ENCODE measurements around the gene PREP. TPM values are rescaled to one million over a fixed set of nuclear protein-coding genes. Genes with fewer than 3 reads are reported as not detected.
"Not testable (repeated sequence)": the region's sequence is repeated elsewhere in the genome, so short reads cannot be mapped to it uniquely, and the experiment has no call there.

PREP gene
- 31.6 TPM for total RNA-seq
- long read RNA-seq, transcript PREP-201 (15 exons, 2,905 nt), result major isoform, 62 of 75 reads
- long read RNA-seq, partial matches to known transcripts, result 5 of 75 reads
- long read RNA-seq, other reads (novel, unspliced or antisense), result 8 of 75 reads

GRCh38 chr6:105402939-105403935 lies at the start of gene PREP:
TSS of gene PREP (minus strand) at chr6:105403082. CDS start at chr6:105402891, 191 bp downstream.
- DNase-seq (peak; percentile 94), ATAC-seq (peak; percentile 99)
- intact Hi-C loops (cut with micrococcal nuclease), result loop anchor here (5.0 kb wide), 1 partner anchor 316 kb away; no protein-coding TSS in a partner anchor

- intact Hi-C loops (cut with micrococcal nuclease), result no loop called here
- DNase-seq, result no peak
- no peak for ATAC-seq
Observed at GRCh38 chr6:105452376-105452775, 49.5 kb upstream of the PREP start.

GRCh38 chr6:105449756-105450390 lies 47.0 kb upstream of the PREP start:
- intact Hi-C loops (cut with micrococcal nuclease), result no loop called here
- DNase-seq (no peak), ATAC-seq (no peak)

GRCh38 chr6:105445481-105445880 lies 42.6 kb upstream of the PREP start:
- intact Hi-C loops (cut with micrococcal nuclease), result no loop called here
- ATAC-seq (no peak), DNase-seq (no peak)

GRCh38 chr6:105443941-105444340 lies 41.1 kb upstream of the PREP start:
- intact Hi-C loops (cut with micrococcal nuclease), result no loop called here
- DNase-seq, result no peak
- ATAC-seq, result no peak

- DNase-seq, result no peak
- intact Hi-C loops (cut with micrococcal nuclease), result no loop called here
Observed at GRCh38 chr6:105442369-105442768, 39.5 kb upstream of the PREP start.

GRCh38 chr6:105437236-105437635 lies 34.4 kb upstream of the PREP start:
- intact Hi-C loops (cut with micrococcal nuclease), result loop anchor here (10.0 kb wide), 1 partner anchor 1128 kb away; no protein-coding TSS in a partner anchor
- DNase-seq (no peak), ATAC-seq (no peak)

More at GRCh38 chr6:105442369-105442768, 39.5 kb upstream of the PREP start:
- ATAC-seq, result no peak

GRCh38 chr6:105433723-105434122 lies 30.8 kb upstream of the PREP start:
- intact Hi-C loops (cut with micrococcal nuclease), result loop anchor here (5.0 to 10.0 kb wide), 3 partner anchors 789 to 1131 kb away; no protein-coding TSS in a partner anchor
- no peak for ATAC-seq

GRCh38 chr6:105432797-105433196 lies 29.9 kb upstream of the PREP start:
- no peak for ATAC-seq
- no peak for DNase-seq
- intact Hi-C loops (cut with micrococcal nuclease), result loop anchor here (5.0 to 10.0 kb wide), 3 partner anchors 790 to 1132 kb away; no protein-coding TSS in a partner anchor

More at GRCh38 chr6:105433723-105434122, 30.8 kb upstream of the PREP start:
- DNase-seq, result no peak

- ATAC-seq (no peak), DNase-seq (no peak)
- intact Hi-C loops (cut with micrococcal nuclease), result loop anchor here (5.0 to 10.0 kb wide), 3 partner anchors 791 to 1134 kb away; no protein-coding TSS in a partner anchor
Observed at GRCh38 chr6:105431226-105431625, 28.3 kb upstream of the PREP start.

- DNase-seq (no peak), ATAC-seq (no peak)
- intact Hi-C loops (cut with micrococcal nuclease), result loop anchor here (5.0 to 10.0 kb wide), 3 partner anchors 792 to 1134 kb away; no protein-coding TSS in a partner anchor
Observed at GRCh38 chr6:105430685-105431084, 27.8 kb upstream of the PREP start.

- no peak for DNase-seq
- no peak for ATAC-seq
- intact Hi-C loops (cut with micrococcal nuclease), result loop anchor here (5.0 to 10.0 kb wide), 3 partner anchors 793 to 1135 kb away; no protein-coding TSS in a partner anchor
Observed at GRCh38 chr6:105429676-105430075, 26.8 kb upstream of the PREP start.

GRCh38 chr6:105428342-105428957 lies 25.6 kb upstream of the PREP start:
- intact Hi-C loops (cut with micrococcal nuclease), result no loop called here
- ATAC-seq, result no peak
- DNase-seq, result no peak

- DNase-seq (no peak), ATAC-seq (peak; percentile 61)
- intact Hi-C loops (cut with micrococcal nuclease), result loop anchor here (5.0 kb wide), 1 partner anchor 337 kb away; no protein-coding TSS in a partner anchor
Observed at GRCh38 chr6:105424175-105424783, 21.4 kb upstream of the PREP start.

GRCh38 chr6:105416971-105417370 lies 14.1 kb upstream of the PREP start:
- DNase-seq; ATAC-seq; intact Hi-C loops (cut with micrococcal nuclease): not testable (repeated sequence)

- DNase-seq, result no peak
- ATAC-seq, result no peak
- intact Hi-C loops (cut with micrococcal nuclease), result no loop called here
Observed at GRCh38 chr6:105409734-105410133, 6.9 kb upstream of the PREP start.

- intact Hi-C loops (cut with micrococcal nuclease), result loop anchor here (5.0 kb wide), 1 partner anchor 315 kb away; no protein-coding TSS in a partner anchor
- peak; percentile 23 for ATAC-seq
Observed at GRCh38 chr6:105402090-105402938, 568 bp downstream of the PREP start.

More at GRCh38 chr6:105402090-105402938, 568 bp downstream of the PREP start:
- peak; percentile 66 for DNase-seq
